Measurements from ENCODE around the gene SAMD8.

SAMD8 gene

DNA sequence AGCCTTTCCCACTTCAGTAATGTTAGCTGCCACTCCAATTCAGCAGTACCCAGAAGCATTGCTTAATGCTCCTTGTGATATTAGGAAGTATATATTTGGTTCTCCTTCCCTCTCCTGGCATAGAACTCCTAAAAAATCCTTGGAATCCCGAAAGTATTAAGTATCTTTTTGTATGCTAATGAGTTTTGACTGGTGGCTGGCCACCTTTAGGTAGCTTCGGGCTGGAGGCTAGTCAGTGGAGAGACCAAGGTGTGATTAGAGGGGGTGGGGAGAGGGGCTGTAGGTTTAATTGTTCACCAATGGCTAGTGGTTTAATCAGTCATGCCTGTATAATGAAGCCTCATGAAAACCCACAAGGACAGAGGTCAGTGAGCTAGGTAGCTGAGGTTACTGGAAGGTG lies 112.1 kb downstream of the SAMD8 start:
- no peak for TF ChIP-seq JUND (IDR thresholded peaks at IDR 0.05; ENCODE audit: low read depth)
- in situ Hi-C loops (cut with HindIII; ENCODE audit: low pct_unique_long_range_greater_than_20kb, low sequenced_read_pairs): no loop called here
- DNase-seq (ENCODE audit: low read depth in 1 of 2, low spot score in 1 of 2): no peak

DNA sequence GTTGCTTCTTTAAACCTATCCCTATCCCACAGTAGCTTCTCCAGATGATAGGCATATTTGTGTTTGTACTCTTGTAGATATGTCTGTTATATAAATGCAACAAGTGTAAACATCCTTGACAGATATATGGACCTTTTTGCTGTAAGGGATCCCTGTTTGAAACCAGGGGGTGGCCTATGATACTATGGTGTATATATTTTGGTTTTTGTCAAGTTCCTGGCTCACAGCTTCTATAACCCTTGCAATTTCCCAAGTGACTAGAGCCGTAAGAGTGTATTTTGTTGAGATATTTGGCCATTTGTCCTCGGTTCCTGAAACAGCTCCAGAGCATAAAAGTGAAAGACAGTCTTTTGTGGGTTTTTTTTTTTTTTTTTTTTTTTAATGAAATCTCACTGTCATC lies 114.6 kb downstream of the SAMD8 start:
- no peak for DNase-seq (ENCODE audit: low read depth in 1 of 2, low spot score in 1 of 2)
- no peak for TF ChIP-seq JUND (IDR thresholded peaks at IDR 0.05; ENCODE audit: low read depth)
- in situ Hi-C loops (cut with HindIII; ENCODE audit: low pct_unique_long_range_greater_than_20kb, low sequenced_read_pairs): no loop called here

DNA sequence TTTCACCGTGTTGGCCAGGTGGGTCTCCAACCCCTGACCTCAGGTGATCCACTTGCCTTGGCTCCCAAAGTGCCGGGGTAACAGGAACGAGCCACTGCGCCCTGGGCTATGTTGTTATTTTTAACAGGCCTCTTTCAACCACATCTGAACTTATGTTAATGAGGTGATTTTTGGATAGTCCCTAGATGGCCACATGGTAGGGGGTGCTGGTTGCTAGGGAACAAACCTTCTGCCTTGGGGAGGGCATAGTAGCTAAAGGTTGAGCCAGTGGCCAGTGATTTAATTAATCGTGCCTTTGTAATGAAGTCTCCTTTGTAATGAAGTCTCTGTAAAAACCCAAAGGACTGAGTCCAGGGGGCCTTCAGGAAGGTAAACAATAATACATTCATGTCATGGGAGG lies 115.2 kb downstream of the SAMD8 start:
- in situ Hi-C loops (cut with HindIII; ENCODE audit: low pct_unique_long_range_greater_than_20kb, low sequenced_read_pairs): no loop called here
- DNase-seq (ENCODE audit: low read depth in 1 of 2, low spot score in 1 of 2): no peak
- TF ChIP-seq JUND (IDR thresholded peaks at IDR 0.05; ENCODE audit: low read depth): no peak

DNA sequence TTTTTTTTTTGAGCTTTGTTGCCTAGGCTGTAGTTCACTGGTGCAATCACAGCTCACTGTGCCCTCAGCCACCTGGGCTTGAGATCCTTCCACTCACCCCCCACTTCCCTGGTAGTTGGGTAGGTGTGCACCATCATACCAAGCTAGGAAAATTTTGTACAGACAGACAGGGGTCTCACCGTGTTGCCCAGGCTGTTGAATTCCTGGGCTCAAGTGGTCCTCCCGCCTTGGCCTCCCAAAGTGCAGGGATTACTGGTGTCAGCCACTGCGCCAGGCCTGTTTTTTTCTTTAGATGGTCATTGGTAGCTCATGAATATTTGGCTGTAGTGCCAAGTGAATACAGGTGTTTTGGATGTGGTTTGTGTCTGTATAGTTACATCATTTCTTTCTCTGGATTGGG lies 116.8 kb downstream of the SAMD8 start:
- TF ChIP-seq JUND (IDR thresholded peaks at IDR 0.05; ENCODE audit: low read depth): no peak
- DNase-seq (ENCODE audit: low read depth in 1 of 2, low spot score in 1 of 2): no peak
- in situ Hi-C loops (cut with HindIII; ENCODE audit: low pct_unique_long_range_greater_than_20kb, low sequenced_read_pairs): no loop called here

DNA sequence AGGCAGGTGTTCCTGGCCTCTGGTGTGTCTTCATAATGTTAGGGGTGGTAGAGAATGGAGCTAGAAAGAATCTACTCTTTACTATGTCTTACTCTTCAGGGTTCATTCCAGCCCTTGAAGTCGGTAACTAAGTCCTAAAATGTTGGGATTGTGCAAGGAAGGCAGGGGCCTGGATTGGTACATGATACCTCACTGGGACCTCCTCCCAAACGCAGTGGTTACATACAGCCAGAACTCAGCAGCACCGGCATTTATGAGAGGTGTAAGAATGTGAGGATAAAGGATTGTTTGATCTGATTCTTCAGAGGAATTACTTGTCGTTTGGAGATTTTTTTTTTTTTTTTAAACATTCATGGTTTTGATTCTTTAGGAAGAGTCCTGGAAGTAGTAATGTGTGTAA lies 117.4 kb downstream of the SAMD8 start:
- no peak for TF ChIP-seq JUND (IDR thresholded peaks at IDR 0.05; ENCODE audit: low read depth)
- DNase-seq (ENCODE audit: low read depth in 1 of 2, low spot score in 1 of 2): no peak
- in situ Hi-C loops (cut with HindIII; ENCODE audit: low pct_unique_long_range_greater_than_20kb, low sequenced_read_pairs): no loop called here

DNA sequence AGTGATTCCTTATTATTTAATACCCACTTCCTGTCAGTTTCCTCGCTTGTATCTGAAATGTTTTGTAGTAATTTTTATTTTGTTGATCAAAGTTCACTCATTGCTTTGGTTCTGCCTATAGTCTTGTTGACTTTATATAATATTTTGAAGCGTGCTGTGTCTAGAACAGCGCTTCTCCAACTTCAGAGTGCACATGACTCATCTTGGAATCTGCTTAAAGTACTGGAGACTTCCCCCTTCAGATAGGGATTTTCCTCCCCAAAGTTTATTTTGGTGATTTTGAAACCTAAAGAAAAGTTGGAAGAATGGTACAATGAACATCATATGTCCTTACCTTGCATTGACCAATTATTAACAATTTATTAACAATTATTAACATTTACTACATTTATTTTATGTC lies 118.5 kb downstream of the SAMD8 start:
- in situ Hi-C loops (cut with HindIII; ENCODE audit: low pct_unique_long_range_greater_than_20kb, low sequenced_read_pairs): no loop called here
- no peak for TF ChIP-seq JUND (IDR thresholded peaks at IDR 0.05; ENCODE audit: low read depth)
- no peak for DNase-seq (ENCODE audit: low read depth in 1 of 2, low spot score in 1 of 2)

DNA sequence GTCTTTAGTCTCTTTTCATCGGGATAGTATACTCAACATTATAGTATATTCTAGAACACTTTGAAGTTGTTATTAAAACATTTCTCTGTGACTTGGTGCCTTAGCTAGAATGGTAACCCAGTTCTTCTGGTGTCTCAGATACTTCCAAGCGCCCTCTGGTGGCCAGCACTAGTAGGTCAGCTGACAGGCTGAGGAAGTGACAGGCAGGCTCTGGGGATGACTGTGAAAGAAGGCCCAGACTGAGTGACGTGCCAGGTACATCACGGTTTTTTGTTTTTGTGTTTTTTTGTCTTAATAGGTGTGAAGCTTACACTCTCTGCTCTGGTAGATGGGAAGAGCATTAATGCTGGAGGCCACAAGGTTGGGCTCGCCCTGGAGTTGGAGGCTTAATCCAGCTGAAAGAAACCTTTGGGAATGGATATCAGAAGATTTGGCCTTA lies 119.2 kb downstream of the SAMD8 start:
- no peak for TF ChIP-seq JUND (IDR thresholded peaks at IDR 0.05; ENCODE audit: low read depth)
- in situ Hi-C loops (cut with HindIII; ENCODE audit: low pct_unique_long_range_greater_than_20kb, low sequenced_read_pairs): no loop called here
- DNase-seq (ENCODE audit: low read depth in 1 of 2, low spot score in 1 of 2): peak; percentile 85 to 93
